GM23338 (cell line): ENCODE measurements around the gene XAB2. TPM values are rescaled to one million over a fixed set of nuclear protein-coding genes. Genes with fewer than 3 reads are reported as not detected.

Experiments used
- ATAC-seq: fragments of 200-7000 bp; cut with Tn5 transposase; 3 replicates; pipeline ENCODE4 v1.9.1; 2020
- DNase-seq: peaks from one replicate; pipeline ENCODE4 v3.0.0-alpha.2; 2015; ENCODE audit warnings: low spot score
- H2AFZ ChIP-seq: fragments of 200-600 bp; sonication (generic); 2 replicates; pipeline ENCODE4 v1.8.0; 2016; ENCODE audit warnings: antibody characterized with exemption, mild to moderate bottlenecking, moderate library complexity
- H3F3A ChIP-seq: fragments of 200-600 bp; sonication (generic); replicated peaks from 2 replicates; pipeline ENCODE4 v1.8.0; 2017; ENCODE audit warnings: antibody characterized with exemption, mixed run types, low read depth
- H3K27ac ChIP-seq: fragments of 200-600 bp; sonication (generic); 2 replicates; pipeline ENCODE4 v1.6.1; 2016; ENCODE audit warnings: low read depth
- H3K27me3 ChIP-seq: fragments of 200-600 bp; sonication (generic); 2 replicates; pipeline ENCODE4 v1.8.0; 2016; ENCODE audit warnings: mild to moderate bottlenecking, mixed run types, moderate library complexity; ENCODE audit not compliant: insufficient read depth
- H3K36me3 ChIP-seq: fragments of 200-600 bp; sonication (generic); 2 replicates; pipeline ENCODE4 v1.8.0; 2016; ENCODE audit warnings: mild to moderate bottlenecking; ENCODE audit not compliant: insufficient read depth
- H3K4me1 ChIP-seq: fragments of 200-600 bp; sonication (generic); 2 replicates; pipeline ENCODE4 v1.8.0; 2016; ENCODE audit warnings: mild to moderate bottlenecking, moderate library complexity; ENCODE audit not compliant: insufficient read depth
- H3K4me2 ChIP-seq: fragments of 200-600 bp; sonication (generic); 2 replicates; pipeline ENCODE4 v1.7.1; 2017; ENCODE audit warnings: mixed run types
- H3K4me3 ChIP-seq: fragments of 200-600 bp; sonication (generic); 2 replicates; pipeline ENCODE4 v1.6.1; 2016; ENCODE audit warnings: mixed run types
- H3K79me2 ChIP-seq: fragments of 200-600 bp; sonication (generic); replicated peaks from 2 replicates; pipeline ENCODE4 v1.8.0; 2017; ENCODE audit warnings: mild to moderate bottlenecking; ENCODE audit not compliant: insufficient read depth
- H3K9me2 ChIP-seq: fragments of 200-600 bp; sonication (generic); 2 replicates; pipeline ENCODE4 v1.8.0; 2017; ENCODE audit not compliant: insufficient read depth
- H4K20me1 ChIP-seq: fragments of 200-600 bp; sonication (generic); replicated peaks from 2 replicates; pipeline ENCODE4 v1.8.0; 2017; ENCODE audit warnings: mild to moderate bottlenecking; ENCODE audit not compliant: insufficient read depth
- H3K27ac Mint-ChIP-seq: 2 replicates; pipeline ENCODE4 v1.8.0; 2020; ENCODE audit warnings: inconsistent platforms, mild to moderate bottlenecking, moderate library complexity, mixed read lengths
- H3K27me3 Mint-ChIP-seq: 3 replicates; pipeline ENCODE4 v1.8.0; 2022; ENCODE audit warnings: low read depth, mild to moderate bottlenecking, moderate library complexity, mixed read lengths, inconsistent platforms; ENCODE audit not compliant: insufficient read depth, poor library complexity
- H3K36me3 Mint-ChIP-seq: 3 replicates; pipeline ENCODE4 v1.8.0; 2021; ENCODE audit warnings: low read depth, mild to moderate bottlenecking, inconsistent platforms, moderate library complexity, mixed read lengths
- H3K4me1 Mint-ChIP-seq: 3 replicates; pipeline ENCODE4 v1.8.0; 2020; ENCODE audit warnings: mild to moderate bottlenecking, inconsistent platforms, mixed read lengths
- H3K4me3 Mint-ChIP-seq: 3 replicates; pipeline ENCODE4 v1.8.0; 2021; ENCODE audit warnings: moderate library complexity, mild to moderate bottlenecking, inconsistent platforms, mixed read lengths
- H3K9me3 Mint-ChIP-seq: 3 replicates; pipeline ENCODE4 v1.8.0; 2020; ENCODE audit warnings: moderate library complexity, mild to moderate bottlenecking, inconsistent platforms, mixed read lengths
- EZH2 ChIP-seq: fragments of 200-600 bp; sonication (generic); IDR thresholded peaks from one replicate; pipeline ENCODE4 v1.8.0; 2017; ENCODE audit warnings: antibody characterized with exemption, mild to moderate bottlenecking, low read depth; ENCODE audit not compliant: unreplicated experiment
- EZH2phosphoT487 ChIP-seq: fragments of 200-600 bp; sonication (generic); IDR thresholded peaks from one replicate; pipeline ENCODE4 v1.8.1; 2018; ENCODE audit warnings: antibody characterized with exemption; ENCODE audit not compliant: unreplicated experiment
- ZNF114 ChIP-seq: fragments of 250-450 bp; sonication (Bioruptor Pico); IDR thresholded peaks from 2 replicates; pipeline ENCODE4 v1.5.0; 2020; ENCODE audit warnings: mild to moderate bottlenecking, moderate library complexity
- ZNF331 ChIP-seq: fragments of 250-450 bp; sonication (Bioruptor Pico); IDR thresholded peaks from 2 replicates; pipeline ENCODE4 v1.5.0; 2020; ENCODE audit warnings: low read depth, mild to moderate bottlenecking, moderate library complexity
- polyA plus RNA-seq: library from polyadenylated mRNA; unstranded; fragments of >200 nt; fragmentation: Nextera tagmentation; extraction: Ambion mirVana; gene quantifications from 2 replicates; pipeline ENCODE4 v1.2.1, GENCODE V29; 2016
- total RNA-seq: library from RNA; depleted of rRNA; stranded (reverse); fragments of >200 nt; shearing (Covaris generic); gene quantifications from 2 replicates; pipeline ENCODE4 v1.2.3, GENCODE V29; 2014
- TF ChIP-seq, protein P1 (sequence below): fragments of 250-450 bp; sonication (Bioruptor Pico); IDR thresholded peaks from 2 replicates; pipeline ENCODE4 v1.5.0; 2020; ENCODE audit warnings: mild to moderate bottlenecking, moderate library complexity

XAB2 gene
- total and polyA plus RNA-seq, 2 experiments from 2014 or later: 18.4 to 69.0 TPM

GRCh38 chr19:7606289-7606688, 23.1 kb downstream of the XAB2 start:
- no peak overlapping the region for H3K27ac ChIP-seq
- H3K9me2 ChIP-seq: no peaks in the 10 kb centered on the region
- no peaks in the 10 kb centered on the region for H3F3A ChIP-seq
- no peak overlapping the region for H2AFZ ChIP-seq
- no peaks in the 10 kb centered on the region; the same call in 1 of the 2 replicates for H3K36me3 ChIP-seq
- no peak overlapping the region for H3K4me3 ChIP-seq
- no peak for TF ChIP-seq EZH2phosphoT487
- no peak for TF ChIP-seq ZNF331 (CRISPR knock-in tag)
- no peak for TF ChIP-seq ZNF114 (CRISPR knock-in tag)
- Mint-ChIP-seq H3K36me3 (peaks cover 21% of the 10 kb centered on the region), H3K4me3 (no peak overlapping the region), H3K27me3 (peaks cover 21% of the 10 kb centered on the region), H3K27ac (no peak overlapping the region), H3K9me3 (peaks cover 3% of the 10 kb centered on the region; the same call in 2 of the 3 replicates), H3K4me1 (peaks cover 18% of the 10 kb centered on the region)
- peaks cover 20% of the 10 kb centered on the region for H4K20me1 ChIP-seq
- H3K4me1 ChIP-seq: peaks cover 6% of the 10 kb centered on the region
- no peaks in the 10 kb centered on the region for H3K27me3 ChIP-seq
- peaks cover 12% of the 10 kb centered on the region for H3K79me2 ChIP-seq
- H3K4me2 ChIP-seq: no peak overlapping the region
- DNase-seq: no peak
- no peak for ATAC-seq

GRCh38 chr19:7605490-7606222, 23.7 kb downstream of the XAB2 start:
- H3K27ac ChIP-seq: no peak overlapping the region
- peaks cover 18% of the 10 kb centered on the region for H3K79me2 ChIP-seq
- H3K9me2 ChIP-seq: no peaks in the 10 kb centered on the region
- H3K36me3 ChIP-seq: no peaks in the 10 kb centered on the region; the same call in 1 of the 2 replicates
- no peaks in the 10 kb centered on the region for H3K27me3 ChIP-seq
- ATAC-seq (peak; percentile 91), DNase-seq (peak; percentile 91)
- H3K27ac Mint-ChIP-seq: no peak overlapping the region
- H3K4me3 Mint-ChIP-seq: no peak overlapping the region; the same call in 2 of the 3 replicates
- no peak overlapping the region for H3K4me2 ChIP-seq
- H3K4me3 ChIP-seq: no peak overlapping the region
- peaks cover 3% of the 10 kb centered on the region; the same call in 2 of the 3 replicates for H3K9me3 Mint-ChIP-seq
- TF ChIP-seq, protein P1, sequence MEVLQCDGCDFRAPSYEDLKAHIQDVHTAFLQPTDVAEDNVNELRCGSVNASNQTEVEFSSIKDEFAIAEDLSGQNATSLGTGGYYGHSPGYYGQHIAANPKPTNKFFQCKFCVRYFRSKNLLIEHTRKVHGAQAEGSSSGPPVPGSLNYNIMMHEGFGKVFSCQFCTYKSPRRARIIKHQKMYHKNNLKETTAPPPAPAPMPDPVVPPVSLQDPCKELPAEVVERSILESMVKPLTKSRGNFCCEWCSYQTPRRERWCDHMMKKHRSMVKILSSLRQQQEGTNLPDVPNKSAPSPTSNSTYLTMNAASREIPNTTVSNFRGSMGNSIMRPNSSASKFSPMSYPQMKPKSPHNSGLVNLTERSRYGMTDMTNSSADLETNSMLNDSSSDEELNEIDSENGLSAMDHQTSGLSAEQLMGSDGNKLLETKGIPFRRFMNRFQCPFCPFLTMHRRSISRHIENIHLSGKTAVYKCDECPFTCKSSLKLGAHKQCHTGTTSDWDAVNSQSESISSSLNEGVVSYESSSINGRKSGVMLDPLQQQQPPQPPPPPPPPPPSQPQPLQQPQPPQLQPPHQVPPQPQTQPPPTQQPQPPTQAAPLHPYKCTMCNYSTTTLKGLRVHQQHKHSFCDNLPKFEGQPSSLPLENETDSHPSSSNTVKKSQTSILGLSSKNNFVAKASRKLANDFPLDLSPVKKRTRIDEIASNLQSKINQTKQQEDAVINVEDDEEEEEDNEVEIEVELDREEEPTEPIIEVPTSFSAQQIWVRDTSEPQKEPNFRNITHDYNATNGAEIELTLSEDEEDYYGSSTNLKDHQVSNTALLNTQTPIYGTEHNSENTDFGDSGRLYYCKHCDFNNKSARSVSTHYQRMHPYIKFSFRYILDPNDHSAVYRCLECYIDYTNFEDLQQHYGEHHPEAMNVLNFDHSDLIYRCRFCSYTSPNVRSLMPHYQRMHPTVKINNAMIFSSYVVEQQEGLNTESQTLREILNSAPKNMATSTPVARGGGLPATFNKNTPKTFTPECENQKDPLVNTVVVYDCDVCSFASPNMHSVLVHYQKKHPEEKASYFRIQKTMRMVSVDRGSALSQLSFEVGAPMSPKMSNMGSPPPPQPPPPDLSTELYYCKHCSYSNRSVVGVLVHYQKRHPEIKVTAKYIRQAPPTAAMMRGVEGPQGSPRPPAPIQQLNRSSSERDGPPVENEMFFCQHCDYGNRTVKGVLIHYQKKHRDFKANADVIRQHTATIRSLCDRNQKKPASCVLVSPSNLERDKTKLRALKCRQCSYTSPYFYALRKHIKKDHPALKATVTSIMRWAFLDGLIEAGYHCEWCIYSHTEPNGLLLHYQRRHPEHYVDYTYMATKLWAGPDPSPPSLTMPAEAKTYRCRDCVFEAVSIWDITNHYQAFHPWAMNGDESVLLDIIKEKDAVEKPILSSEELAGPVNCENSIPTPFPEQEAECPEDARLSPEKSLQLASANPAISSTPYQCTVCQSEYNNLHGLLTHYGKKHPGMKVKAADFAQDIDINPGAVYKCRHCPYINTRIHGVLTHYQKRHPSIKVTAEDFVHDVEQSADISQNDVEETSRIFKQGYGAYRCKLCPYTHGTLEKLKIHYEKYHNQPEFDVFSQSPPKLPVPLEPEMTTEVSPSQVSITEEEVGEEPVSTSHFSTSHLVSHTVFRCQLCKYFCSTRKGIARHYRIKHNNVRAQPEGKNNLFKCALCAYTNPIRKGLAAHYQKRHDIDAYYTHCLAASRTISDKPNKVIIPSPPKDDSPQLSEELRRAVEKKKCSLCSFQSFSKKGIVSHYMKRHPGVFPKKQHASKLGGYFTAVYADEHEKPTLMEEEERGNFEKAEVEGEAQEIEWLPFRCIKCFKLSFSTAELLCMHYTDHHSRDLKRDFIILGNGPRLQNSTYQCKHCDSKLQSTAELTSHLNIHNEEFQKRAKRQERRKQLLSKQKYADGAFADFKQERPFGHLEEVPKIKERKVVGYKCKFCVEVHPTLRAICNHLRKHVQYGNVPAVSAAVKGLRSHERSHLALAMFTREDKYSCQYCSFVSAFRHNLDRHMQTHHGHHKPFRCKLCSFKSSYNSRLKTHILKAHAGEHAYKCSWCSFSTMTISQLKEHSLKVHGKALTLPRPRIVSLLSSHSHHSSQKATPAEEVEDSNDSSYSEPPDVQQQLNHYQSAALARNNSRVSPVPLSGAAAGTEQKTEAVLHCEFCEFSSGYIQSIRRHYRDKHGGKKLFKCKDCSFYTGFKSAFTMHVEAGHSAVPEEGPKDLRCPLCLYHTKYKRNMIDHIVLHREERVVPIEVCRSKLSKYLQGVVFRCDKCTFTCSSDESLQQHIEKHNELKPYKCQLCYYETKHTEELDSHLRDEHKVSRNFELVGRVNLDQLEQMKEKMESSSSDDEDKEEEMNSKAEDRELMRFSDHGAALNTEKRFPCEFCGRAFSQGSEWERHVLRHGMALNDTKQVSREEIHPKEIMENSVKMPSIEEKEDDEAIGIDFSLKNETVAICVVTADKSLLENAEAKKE (CRISPR knock-in tag): no peak
- TF ChIP-seq ZNF331 (CRISPR knock-in tag): no peak
- TF ChIP-seq EZH2: no peak
- H3K4me1 ChIP-seq: peaks cover 6% of the 10 kb centered on the region
- no peaks in the 10 kb centered on the region for H3F3A ChIP-seq
- H3K36me3 Mint-ChIP-seq: peaks cover 17% of the 10 kb centered on the region
- peaks cover 18% of the 10 kb centered on the region for H3K4me1 Mint-ChIP-seq
- H4K20me1 ChIP-seq: peaks cover 20% of the 10 kb centered on the region
- no peak overlapping the region for H2AFZ ChIP-seq
- peaks cover 21% of the 10 kb centered on the region for H3K27me3 Mint-ChIP-seq
